Transverse colon (tissue), 4 donors: ENCODE measurements around the gene AIG1.

Source experiments
- CTCF ChIP-seq, 5 experiments: fragments of 200-600 bp in 3 of 5; fragments of 450-650 bp in 2 of 5; sonication (generic) in 3 of 5; IDR thresholded peaks; 1 replicate in 2 of 5; 2 replicates in 3 of 5; pipeline ENCODE4 v1.5.1; 2016 to 2017; ENCODE audit warnings: antibody characterized with exemption in 5 of 5, inconsistent platforms in 3 of 5, mild to moderate bottlenecking in 2 of 5, moderate library complexity in 1 of 5
- EP300 ChIP-seq: sonication (generic); formaldehyde crosslinking; IDR thresholded peaks from one replicate; pipeline ENCODE4 v1.6.1; 2017; ENCODE audit warnings: antibody characterized with exemption, low read depth
- POLR2A ChIP-seq: fragments of 450-650 bp; IDR thresholded peaks from one replicate; pipeline ENCODE4 v1.6.1; 2016; ENCODE audit warnings: antibody characterized with exemption, mild to moderate bottlenecking, moderate library complexity
- POLR2AphosphoS5 ChIP-seq, 3 donors: sonication (generic); formaldehyde crosslinking; IDR thresholded peaks; one replicate each; pipeline ENCODE4 v1.6.1; 2016; ENCODE audit warnings: antibody characterized with exemption in 3 of 3

- TF ChIP-seq EP300 (no peak), CTCF (IDR thresholded peaks at IDR 0.05) (no peak), POLR2AphosphoS5 (IDR thresholded peaks at IDR 0.05) (no peak), POLR2A (no peak)
These were observed 5.5 kb upstream of the AIG1 start for GRCh38 chr6:143055213-143055612.
